Globus pallidus (tissue), 1 donor: ENCODE results near the gene JADE3.
A peak's percentile ranks its signal among the peaks of the same experiment; 100 is the strongest.
"Not testable (repeated sequence)": the region's sequence is repeated elsewhere in the genome, so short reads cannot be mapped to it uniquely, and the experiment has no call there.

Experiments
- DNase-seq: peaks from one replicate; pipeline ENCODE4 v3.0.0-alpha.2; 2015; ENCODE audit warnings: low spot score

The JADE3 gene

DNA sequence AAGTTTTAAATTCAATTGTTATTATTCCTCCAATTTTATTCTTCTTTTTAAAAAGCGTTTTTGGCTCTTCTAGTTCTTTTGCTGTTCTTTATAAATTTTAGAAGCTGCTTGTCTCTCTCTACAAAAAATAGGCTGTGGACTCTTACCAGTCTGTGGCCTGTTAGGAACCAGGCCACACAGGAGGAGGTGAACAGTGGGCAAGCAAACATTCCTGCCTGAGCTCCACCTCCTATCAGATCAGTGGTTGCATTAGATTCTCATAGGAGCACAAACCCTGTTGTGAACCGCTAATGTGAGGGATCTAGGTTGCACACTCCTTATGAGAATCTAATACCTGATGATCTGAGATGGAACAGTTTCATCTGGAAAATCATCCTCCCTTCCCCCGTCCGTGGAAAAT is 23.1 kb downstream of the JADE3 start:
- no peak for DNase-seq

DNA sequence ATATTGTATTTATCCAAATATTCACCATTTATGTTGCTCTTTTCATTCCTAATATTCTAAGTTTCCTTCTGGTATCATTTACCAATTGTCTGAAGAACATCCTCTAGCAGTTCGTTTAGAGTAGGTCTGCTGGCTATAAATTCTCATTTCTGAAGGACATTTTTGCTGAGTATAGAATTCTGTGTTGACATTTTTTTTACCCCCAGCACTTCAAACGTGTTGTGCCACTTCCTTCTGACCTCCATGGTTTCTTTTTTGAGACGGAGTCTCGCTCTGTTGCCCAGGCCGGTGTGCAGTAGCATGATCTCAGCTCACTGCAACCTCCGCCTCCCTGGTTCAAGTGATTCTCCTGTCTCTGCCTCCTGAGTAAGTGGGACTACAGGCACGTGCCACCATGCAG is 26.4 kb downstream of the JADE3 start:
- DNase-seq: no peak

DNA sequence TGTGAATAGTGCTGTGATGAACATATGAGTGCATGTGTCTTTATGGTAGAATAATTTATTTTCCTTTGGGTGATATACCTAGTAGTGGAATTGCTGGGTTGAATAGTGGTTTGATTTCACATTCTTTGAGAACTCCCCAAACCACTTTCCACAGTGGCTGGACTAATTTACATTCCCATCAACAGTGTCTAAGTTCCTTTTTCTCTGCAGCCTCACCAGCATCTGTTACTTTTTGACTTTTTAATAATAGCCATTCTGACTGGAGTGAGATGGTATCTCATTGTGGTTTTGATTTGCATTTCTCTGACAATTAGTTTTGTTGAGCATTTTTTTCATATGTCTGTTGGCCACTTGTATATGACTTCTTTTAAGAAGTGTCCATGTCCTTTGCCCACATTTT is 29.1 kb downstream of the JADE3 start:
- no peak for DNase-seq

DNA sequence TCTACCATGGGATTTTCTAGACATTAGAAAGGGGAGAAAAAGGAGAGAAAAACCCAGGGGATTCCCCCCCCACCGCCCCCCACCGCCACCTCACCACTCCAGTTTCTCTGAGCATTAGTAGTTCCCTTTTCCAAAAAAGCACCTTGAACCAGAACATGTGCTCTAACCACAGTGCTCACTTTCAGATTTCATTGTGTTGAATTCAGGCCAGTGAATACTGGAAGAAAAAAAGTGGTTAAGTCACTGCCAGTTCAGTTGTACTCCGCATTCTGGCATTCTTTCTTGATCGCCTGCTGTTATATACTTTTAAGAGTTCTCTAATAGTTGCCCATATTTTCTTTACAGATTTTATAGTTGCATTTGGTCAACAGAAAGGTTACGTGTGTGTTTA is 40.9 kb downstream of the JADE3 start:
- DNase-seq: no peak

DNA sequence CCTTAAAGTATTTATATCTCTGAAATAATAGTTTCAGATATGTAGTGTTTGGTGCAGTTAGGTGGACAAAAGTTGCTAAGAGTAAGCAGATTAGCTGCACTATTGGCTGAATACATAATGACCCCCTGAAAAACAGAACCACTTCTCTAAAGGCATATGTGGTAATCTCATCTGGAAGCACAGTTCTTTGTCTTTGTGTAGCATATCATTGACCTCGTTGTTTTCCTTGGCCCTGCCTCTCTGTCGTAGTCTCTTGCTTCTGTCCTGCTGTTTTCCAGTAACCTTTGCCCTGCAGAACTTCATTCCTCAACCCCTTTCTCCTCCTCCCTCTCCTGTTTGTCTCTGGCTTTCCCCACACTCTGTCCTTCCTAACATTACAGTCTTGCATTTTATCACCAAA is 41.4 kb downstream of the JADE3 start:
- DNase-seq: peak; percentile 25

DNA sequence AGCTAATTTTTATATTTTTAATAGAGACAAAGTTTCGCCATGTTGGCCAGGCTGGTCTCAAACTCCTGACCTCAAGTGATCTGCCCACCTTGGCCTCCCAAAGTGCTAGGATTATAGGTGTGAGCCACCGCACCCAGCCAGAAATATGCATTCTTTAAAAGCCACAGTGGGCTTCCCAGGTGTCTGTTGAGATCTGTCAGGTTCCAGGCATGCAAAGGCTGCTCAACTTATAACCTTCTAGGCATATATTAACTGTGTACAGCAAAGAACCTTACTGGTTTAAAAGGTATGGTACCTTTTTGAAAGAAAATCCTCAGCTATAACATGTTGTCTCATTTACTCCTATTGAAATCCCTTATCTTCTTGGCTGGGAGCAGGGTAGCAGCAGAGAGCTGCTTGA is 42.5 kb downstream of the JADE3 start:
- no peak for DNase-seq

DNA sequence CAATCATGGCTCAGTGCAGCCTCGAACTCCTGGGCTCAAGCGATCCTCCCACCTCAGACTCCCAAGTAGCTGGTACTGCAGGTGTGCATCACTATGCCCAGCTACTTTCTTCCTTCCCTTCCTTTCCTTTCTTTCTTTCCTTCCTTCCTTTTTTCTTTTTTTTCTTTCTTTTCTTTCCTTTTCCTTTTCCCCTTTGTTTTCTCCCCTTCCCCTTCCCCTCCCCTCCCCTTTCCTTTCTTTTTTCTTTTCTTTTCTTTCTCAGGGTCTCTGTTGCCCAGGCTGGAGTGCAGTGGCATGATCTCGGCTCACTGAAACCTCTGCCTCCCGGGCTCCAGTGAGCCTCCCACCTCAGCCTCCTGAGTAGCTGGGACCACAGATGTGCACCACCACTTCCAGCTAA is 44.4 kb downstream of the JADE3 start:
- not testable (repeated sequence) for DNase-seq

DNA sequence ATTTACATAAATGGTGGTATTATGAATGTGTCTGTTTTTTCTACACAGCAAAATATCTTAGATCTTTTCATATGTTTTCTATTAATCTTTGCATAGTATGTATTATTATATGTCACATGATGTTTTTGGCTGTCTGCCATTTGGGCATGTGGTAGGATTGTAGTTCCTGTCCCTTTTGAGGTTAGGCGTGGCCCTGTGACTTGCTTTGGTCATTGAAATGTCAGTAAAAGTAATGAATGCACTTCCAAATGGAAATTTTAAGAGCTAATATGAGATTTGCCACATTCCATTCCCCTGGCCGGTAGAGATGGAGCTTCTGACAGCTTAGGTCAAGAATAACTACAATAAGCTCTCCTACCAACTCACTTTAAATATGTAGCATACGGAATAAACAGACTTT is 45.1 kb downstream of the JADE3 start:
- no peak for DNase-seq

DNA sequence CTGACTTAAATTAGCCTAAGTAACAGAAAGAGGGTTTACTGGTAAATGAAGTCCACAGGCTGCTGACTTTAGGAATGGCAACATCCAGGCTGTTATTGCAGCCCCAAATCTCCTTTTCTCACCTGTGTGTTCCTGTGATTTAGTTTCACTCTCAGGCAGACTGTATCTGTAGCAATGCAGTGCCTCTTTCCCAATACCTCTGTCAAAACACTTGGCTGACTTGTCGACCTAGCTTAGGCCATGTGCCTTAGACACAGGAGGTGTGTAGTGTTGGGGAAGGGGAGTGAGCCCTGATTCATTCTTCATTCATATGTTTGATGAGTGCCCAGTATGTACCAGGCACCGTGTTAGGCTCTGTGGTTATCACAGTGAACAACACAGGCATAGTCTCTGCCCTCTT is 46.9 kb downstream of the JADE3 start:
- DNase-seq: no peak

DNA sequence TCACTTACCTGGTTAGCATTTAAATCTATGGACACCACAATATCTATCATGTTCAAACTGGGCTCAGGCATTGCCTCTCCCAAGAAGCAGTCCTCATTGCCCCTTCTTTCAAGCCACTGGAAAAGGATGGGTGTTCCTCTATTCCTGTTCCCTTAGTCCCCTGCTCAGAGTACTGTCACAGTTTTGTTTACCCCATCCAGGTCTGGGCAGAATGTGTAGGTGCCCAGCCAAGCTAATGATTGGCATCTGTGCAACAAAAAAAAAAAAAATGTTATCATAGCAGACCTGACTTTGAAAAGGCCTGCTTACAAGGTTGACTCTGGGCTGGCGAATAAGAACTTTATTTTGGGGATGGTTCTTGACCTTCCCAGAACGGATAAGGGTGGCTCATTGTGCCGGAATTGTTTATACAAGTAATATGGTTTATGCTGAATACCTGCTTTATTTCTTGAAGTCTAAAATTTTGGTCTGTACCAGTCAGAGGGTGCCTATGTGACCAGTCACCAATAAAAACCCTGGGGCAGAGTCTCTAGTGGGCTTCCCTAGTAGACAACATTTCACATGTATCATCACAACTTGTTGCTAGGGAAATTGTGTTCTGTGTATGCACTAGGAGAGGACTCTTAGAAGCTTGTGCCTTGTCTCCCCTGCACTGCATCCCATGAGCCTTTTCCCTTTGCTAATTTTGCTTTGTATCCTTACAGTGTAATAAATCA is 47.9 kb downstream of the JADE3 start:
- no peak for DNase-seq

DNA sequence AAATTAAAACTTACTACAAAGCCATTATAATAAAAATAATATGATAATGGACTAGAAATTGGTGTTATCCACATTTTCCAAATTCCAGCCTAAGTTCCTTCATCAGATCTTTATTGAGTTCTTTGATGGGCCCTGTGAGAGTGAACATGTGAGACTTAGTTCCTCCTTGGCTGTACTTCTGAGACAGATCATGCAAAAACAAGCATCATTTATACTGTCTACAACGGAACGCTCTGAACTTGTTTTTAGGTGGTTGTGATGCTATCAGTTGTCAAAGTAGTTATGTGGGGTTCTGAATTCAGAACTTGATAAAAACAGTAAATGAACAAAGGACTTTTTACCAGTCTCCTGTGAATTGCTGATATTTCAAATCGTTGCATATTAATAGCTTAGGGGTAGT is 48.9 kb downstream of the JADE3 start:
- DNase-seq: no peak

DNA sequence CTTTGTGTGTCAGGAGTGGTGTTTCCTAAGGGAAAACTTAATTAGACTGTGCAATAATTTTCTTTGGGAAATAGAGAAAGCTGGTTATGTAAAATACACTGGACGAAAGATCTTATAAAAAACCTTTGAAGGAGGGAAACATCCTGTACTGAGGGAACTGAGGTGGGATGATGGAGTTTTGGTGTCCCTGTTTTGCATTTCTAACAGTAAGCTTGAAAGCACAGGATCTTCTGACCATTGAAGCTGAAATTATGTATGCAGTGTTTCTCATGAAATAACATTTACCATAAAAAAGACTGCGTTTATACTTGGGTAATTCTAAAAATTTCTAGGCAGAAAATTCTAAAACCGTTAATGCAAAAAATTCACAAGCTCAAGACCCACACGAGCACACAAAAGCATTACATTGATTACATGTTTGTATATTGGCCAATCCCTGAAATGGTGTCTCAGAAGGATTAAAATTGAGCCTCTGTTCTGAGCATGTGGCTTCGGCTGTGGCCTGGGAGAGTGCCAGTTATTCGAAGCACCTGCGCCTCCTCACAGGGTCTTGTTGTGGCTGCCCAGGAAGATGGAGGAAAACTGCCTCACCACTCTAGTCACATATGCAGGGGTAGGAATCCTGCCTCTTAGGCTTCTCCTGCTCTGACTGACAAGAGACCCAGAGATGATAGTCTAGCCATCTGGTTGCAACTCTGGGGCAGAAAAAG is 49.5 kb downstream of the JADE3 start:
- peak; percentile 21 for DNase-seq

DNA sequence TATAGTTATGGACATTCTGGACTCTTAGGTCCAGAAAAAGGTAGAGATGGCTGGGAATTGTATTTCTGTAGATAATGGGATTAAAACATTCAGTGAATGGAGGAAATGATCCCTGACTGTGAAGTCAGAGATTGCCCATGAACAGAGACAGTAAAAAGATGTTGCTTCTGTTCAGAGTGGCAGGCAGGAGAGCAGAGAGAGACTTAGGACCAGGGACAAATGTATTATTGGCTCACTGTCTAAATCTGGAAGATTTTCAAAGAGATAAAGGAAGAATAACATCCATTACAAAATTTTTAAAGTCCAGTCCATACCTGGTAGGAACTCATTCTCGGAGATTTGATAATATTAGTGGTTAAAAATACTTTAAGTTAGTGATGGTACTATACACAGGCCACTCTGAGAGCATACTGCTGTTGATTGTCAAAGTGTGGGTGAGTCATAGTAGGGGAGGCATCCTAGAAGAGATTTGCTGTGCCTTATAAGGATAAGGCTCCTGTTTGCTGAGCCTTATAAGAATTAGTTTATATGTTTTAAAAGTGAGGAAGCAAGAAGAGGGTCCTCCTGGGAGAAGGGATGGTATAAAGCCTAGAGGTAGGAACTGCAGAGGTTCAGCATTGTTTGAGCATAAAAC is 53.0 kb downstream of the JADE3 start:
- DNase-seq: no peak

DNA sequence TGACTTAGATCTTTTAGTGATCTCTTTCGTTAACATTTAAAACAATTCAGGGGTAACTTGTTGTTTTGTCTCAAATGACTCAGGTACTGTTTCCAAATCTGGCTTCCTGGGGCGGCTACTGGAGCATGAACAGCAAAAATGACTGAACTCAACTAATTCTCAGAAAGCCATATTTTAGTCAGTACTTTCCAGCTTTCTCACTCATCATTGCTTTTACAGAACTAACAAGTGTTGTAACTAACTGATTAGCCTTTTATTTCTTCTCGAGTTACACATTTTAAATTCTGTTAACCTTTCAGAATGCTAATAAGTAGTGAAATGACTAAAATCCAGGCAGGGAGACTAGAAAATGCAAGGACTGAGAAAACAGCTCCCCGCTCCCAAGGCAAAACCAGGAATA is 55.3 kb downstream of the JADE3 start:
- no peak for DNase-seq

DNA sequence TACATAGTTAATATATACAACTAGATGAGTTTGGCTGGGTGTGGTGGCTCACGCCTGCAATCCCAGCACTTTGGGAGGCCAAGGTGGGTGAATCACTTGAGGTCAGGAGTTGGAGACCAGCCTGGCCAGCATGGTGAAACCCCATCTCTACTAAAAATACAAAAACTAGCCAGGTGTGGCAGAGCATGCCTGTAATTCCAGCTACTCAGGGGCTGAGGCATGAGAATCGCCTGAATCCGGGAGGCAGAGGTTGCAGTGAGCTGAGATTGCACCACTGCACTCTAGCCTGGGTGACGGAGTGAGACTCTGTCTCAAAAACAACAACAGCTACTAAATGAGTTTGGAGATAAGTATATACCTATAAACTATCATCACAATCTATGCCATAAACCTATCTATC is 64.8 kb downstream of the JADE3 start:
- not testable (repeated sequence) for DNase-seq

DNA sequence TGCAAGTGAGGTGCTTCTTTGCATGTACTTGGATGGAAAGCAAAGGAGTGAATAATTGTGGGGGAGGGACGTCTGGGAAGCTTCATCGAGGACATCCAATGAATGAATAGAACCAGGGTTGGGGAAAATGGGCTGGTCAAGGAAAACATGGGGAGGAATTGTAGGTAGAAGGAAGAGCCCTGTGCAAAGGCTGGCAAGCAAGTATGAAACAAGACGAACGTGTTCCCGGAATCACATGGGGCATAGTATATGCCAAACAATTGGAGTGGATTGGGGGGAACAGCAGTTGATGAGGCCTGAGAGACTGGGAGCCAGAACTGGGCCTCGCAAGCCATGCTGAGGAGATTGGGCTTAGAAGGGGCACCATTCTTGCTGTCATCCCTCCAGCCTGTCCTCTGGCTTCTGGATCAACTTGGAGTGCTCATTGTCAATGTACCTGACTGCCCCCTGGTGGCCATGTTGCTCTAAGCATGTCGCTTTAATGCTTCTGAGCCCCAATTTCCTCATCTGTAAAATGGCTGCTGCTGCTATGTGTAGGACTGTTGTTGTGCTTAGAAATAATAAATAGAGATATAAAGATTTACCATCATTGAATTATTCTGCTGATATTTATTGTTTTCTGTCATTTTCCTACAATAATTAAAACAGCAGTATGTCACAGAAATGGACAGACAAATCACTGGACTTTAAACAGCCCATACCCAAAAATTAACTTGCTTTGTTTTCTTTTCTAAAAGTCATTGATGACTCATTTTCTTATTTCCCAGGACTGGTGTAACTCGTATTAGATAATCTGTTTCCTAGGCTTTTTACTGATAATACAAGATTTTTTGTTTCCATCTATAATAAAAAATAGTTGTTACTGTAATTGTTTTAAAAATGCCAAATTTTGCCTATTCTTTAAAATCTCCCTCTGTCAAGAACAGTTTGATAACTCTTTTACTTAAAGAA is 66.4 kb downstream of the JADE3 start:
- no peak for DNase-seq

DNA sequence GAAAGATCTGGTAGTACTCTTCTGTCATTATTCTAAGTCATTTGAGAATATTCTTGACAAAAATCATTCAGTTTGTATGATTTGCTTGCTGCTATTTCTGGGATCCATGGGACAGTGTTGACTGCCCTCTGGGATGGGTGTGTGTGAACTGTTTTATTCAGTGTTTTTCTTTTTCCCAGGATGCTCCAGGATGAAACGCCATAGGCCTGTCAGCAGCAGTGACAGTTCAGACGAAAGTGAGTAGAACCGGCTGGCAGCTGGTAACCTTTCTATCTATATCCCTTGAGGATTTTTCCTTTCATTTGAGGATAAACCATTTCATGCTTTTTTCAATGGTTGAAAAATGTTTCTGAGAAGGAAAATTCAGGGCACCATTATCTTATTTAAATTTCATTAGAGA is 72.5 kb downstream of the JADE3 start:
- DNase-seq: no peak

DNA sequence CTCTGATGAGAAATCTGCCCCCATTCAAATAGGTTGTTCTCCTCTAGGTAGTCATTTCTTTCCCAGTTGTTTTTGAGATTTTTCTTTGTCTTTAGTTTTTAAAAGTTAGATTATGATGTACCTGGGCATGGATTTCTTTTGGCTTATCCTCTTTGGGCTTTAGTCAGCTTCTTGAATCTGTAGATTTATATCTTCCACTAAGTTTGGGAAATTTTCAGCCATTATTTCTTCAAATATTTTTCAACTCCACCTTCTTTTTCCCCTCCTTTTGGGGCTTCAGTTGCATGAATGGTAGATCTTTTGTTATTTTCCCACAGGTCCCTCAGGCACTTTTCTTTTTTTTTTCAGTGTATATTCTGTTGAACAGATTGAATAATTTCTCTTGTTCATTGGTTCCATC is 77.3 kb downstream of the JADE3 start:
- no peak for DNase-seq

DNA sequence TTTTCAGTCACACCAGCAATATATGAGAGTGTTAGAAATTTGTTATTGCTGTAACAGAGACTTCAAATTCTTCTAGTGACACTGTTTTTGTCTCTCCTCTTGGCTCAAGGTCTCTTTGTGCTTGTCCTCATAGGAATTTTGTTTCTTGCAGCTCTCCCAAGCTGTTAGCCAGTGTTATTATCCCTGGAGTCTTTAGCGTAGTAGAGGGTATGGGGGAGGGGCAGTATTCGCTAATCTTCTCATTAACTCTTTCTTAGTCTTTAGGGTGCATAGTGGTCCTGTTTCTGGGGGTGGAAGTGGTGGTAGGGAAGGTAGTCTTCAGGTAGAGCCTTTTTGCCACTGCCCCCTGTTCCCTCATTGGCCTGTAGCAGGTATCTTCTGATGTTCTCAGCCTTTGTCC is 79.4 kb downstream of the JADE3 start:
- DNase-seq: no peak

DNA sequence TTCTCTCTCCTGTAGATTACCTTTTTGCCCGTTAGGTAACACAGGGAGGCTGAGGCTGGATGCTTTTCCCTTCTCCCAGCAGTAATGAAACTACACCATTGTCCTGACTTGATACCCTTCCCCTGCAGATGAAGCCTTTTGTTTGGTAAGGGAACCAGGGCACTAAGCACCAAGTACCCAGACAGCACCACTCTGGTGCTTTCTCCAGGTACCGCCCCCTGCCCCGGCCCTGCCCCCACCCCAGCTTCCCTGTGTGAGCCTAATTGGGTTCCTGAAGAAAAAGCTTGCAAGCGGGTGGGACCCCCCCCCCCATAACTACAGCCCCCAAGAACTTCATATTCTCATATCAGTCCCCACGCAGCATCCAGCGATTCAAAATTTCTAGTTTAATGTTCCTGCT is 79.8 kb downstream of the JADE3 start:
- no peak for DNase-seq

DNA sequence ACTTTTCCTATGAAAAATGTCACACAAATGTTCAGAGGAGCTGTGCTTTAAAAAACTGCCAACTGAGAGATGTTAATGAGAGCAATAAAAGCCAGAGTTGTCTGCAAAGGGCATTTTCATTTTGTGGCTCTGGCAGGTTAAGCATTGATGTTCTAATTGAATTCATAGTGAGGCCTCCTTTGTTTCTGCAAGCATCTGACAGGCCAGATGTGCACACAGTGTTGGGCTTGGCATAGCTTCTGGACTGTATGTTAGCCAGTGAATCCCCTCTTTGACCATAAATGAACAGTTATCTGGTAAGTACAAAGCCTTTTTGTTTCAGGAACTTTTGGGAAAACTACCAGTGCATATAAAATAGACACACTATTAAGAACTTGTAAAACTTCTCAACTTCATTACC is 81.9 kb downstream of the JADE3 start:
- DNase-seq: peak; percentile 89

DNA sequence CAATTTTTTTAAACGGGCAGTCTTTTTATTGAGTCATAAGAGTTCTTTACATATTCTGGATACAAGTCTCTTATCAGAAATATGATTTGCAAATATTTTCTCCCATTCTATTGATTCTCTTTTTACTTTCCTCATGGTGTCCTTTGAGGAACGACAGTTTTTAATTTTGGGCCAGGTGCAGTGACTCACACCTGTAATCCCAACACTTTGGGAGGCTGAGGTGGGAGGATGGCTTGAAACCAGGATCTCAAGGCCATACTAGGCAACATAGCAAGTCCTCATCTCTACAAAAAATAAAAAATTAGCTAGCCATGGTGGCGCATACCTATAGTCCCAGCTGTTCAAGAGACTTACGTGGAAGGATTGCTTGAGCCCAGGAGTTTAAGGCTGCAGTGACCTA is 99.9 kb downstream of the JADE3 start:
- no peak for DNase-seq
